HepG2 (cell line): ENCODE measurements around the gene CNTRL. TPM values are rescaled to one million over a fixed set of nuclear protein-coding genes. Genes with fewer than 3 reads are reported as not detected.

Source experiments
- ATAC-seq: fragments of 200-7000 bp; cut with Tn5 transposase; 3 replicates; pipeline ENCODE4 v1.9.1; 2020; ENCODE audit warnings: mild to moderate bottlenecking, moderate library complexity
- BruUV-seq: library from RNA; stranded (reverse); fragments of 400-500 nt; replicated peaks from 2 replicates; lab custom pipeline; 2021; lab: Mats Ljungman, UMichigan
- CTCF ChIA-PET: fragments of 300-600 bp; formaldehyde crosslinking; extraction: SDS; loops from one replicate; lab custom pipeline; 2021; ENCODE audit warnings: low total read pairs, inconsistent platforms, low intra/inter-chr PET ratio; lab: Yijun Ruan, JAX
- POLR2A ChIA-PET: fragments of 350-600 bp; sonication (Branson Sonifier 250); formaldehyde crosslinking; loops from one replicate; lab custom pipeline; 2020; ENCODE audit warnings: antibody characterized with exemption, inconsistent platforms; lab: Yijun Ruan, JAX
- DNase-seq: peaks from one replicate; pipeline ENCODE4 v3.0.0-alpha.2; 2015; ENCODE audit warnings: low spot score
- FAIRE-seq: peaks from 3 replicates; lab custom pipeline; 2011; peaks lifted over from hg19 to GRCh38; lab: Jason Lieb, UNC
- H2AFZ ChIP-seq: one replicate; pipeline ENCODE4 v1.6.1; 2011; ENCODE audit warnings: low read length, inconsistent platforms
- H3K27ac ChIP-seq: fragments of 300-600 bp; 3 replicates; pipeline ENCODE4 v1.8.0; 2011; ENCODE audit warnings: mixed run types, mild to moderate bottlenecking, mixed read lengths, low read length, inconsistent platforms; ENCODE audit not compliant: insufficient read depth; ENCODE audit errors: extremely low read length
- H3K27me3 ChIP-seq, 2 experiments: fragments of 200-600 bp in 1 of 2; 2 replicates in 1 of 2; 3 replicates in 1 of 2; pipeline versions ENCODE4 v1.6.0 to v1.8.0; 2011; ENCODE audit warnings: low read length in 2 of 2, mild to moderate bottlenecking in 2 of 2, moderate library complexity in 2 of 2, inconsistent platforms in 1 of 2; ENCODE audit not compliant: insufficient read depth in 2 of 2, control insufficient read depth in 1 of 2
- H3K36me3 ChIP-seq, 2 experiments: fragments of 200-600 bp in 1 of 2; replicated peaks in 1 of 2; 2 replicates in 1 of 2; 3 replicates in 1 of 2; pipeline versions ENCODE4 v1.5.1 to v1.8.0; 2011; ENCODE audit warnings: low read length in 2 of 2, inconsistent platforms in 1 of 2; ENCODE audit not compliant: insufficient read depth in 2 of 2, control insufficient read depth in 1 of 2
- H3K4me1 ChIP-seq: 2 replicates; pipeline ENCODE4 v1.5.1; 2012; ENCODE audit warnings: low read length, inconsistent platforms; ENCODE audit not compliant: insufficient read depth
- H3K4me2 ChIP-seq: 2 replicates; pipeline ENCODE4 v1.6.0; 2011; ENCODE audit warnings: low read depth, low read length, inconsistent platforms
- H3K4me3 ChIP-seq, 3 experiments: fragments of 200-600 bp in 1 of 3; sonication (generic), shearing (Covaris generic) in 1 of 3; replicated peaks in 1 of 3; 2 replicates each; pipeline ENCODE4 v1.5.1; 2011 to 2016; ENCODE audit warnings: low read length in 3 of 3, inconsistent platforms in 2 of 3, low read depth in 2 of 3, mild to moderate bottlenecking in 2 of 3, control low read depth in 1 of 3, mixed read lengths in 1 of 3; ENCODE audit not compliant: insufficient read depth in 1 of 3
- H3K79me2 ChIP-seq: one replicate; pipeline ENCODE4 v1.6.1; 2011; ENCODE audit warnings: low read length, inconsistent platforms; ENCODE audit not compliant: insufficient read depth
- H3K9ac ChIP-seq: 2 replicates; pipeline ENCODE4 v1.6.0; 2011; ENCODE audit warnings: mild to moderate bottlenecking, low read depth, low read length, inconsistent platforms; ENCODE audit not compliant: insufficient read depth
- H3K9me3 ChIP-seq: 2 replicates; pipeline ENCODE4 v1.5.1; 2012; ENCODE audit warnings: mild to moderate bottlenecking, low read length
- H4K20me1 ChIP-seq: 2 replicates; pipeline ENCODE4 v1.6.0; 2011; ENCODE audit warnings: inconsistent platforms, mild to moderate bottlenecking, low read length, moderate library complexity; ENCODE audit not compliant: insufficient read depth
- JUNB ChIP-seq: sonication (generic); formaldehyde crosslinking; IDR thresholded peaks from 2 replicates; pipeline ENCODE4 v1.8.0; 2022; ENCODE audit warnings: missing genetic modification reagents, mild to moderate bottlenecking, borderline replicate concordance
- KLF12 ChIP-seq: sonication (generic); formaldehyde crosslinking; IDR thresholded peaks from 2 replicates; pipeline ENCODE4 v1.4.0; 2020; ENCODE audit warnings: missing genetic modification reagents, borderline replicate concordance
- RNF2 ChIP-seq: fragments of 450-650 bp; conservative IDR thresholded peaks from 2 replicates; pipeline ENCODE4 v1.6.1; 2016; ENCODE audit warnings: low read depth
- SP2 ChIP-seq: sonication (generic); formaldehyde crosslinking; IDR thresholded peaks from 2 replicates; pipeline ENCODE4 v1.5.1; 2020; ENCODE audit warnings: mild to moderate bottlenecking, missing genetic modification reagents
- ZBTB8A ChIP-seq: sonication (generic); formaldehyde crosslinking; IDR thresholded peaks from 2 replicates; pipeline ENCODE4 v1.4.0; 2020; ENCODE audit warnings: mild to moderate bottlenecking, low read depth, missing genetic modification reagents, borderline replicate concordance
- ZNF253 ChIP-seq: sonication (generic); formaldehyde crosslinking; IDR thresholded peaks from 2 replicates; pipeline ENCODE4 v1.8.0; 2022; ENCODE audit warnings: mild to moderate bottlenecking, missing genetic modification reagents, borderline replicate concordance
- ZNF264 ChIP-seq: sonication (generic); formaldehyde crosslinking; IDR thresholded peaks from 2 replicates; pipeline ENCODE4 v1.4.0; 2020; ENCODE audit warnings: missing genetic modification reagents
- ZNF563 ChIP-seq: sonication (generic); formaldehyde crosslinking; IDR thresholded peaks from 2 replicates; pipeline ENCODE4 v1.8.0; 2022; ENCODE audit warnings: mild to moderate bottlenecking, moderate library complexity, missing genetic modification reagents
- ZNF737 ChIP-seq: sonication (generic); formaldehyde crosslinking; IDR thresholded peaks from 2 replicates; pipeline ENCODE4 v1.5.0; 2020; ENCODE audit warnings: missing genetic modification reagents, mild to moderate bottlenecking, borderline replicate concordance
- WGBS: methylation state at CpG from one replicate; pipeline ENCODE4 v1.1.6; 2017; ENCODE audit warnings: low lambda C conversion rate; 5-methylcytosine and 5-hydroxymethylcytosine counted together
- in situ Hi-C: cut with HindIII; loops from 2 replicates; pipeline ENCODE4 v1.10.0; 2017; ENCODE audit warnings: low pct_unique_long_range_greater_than_20kb; ENCODE audit not compliant: extremely low pct_ligation_motif_present
- intact Hi-C: fragments of 100-400 bp; cut with micrococcal nuclease; formaldehyde crosslinking; loops from one replicate; pipeline ENCODE4 v1.10.0; 2022; ENCODE audit not compliant: unreplicated experiment
- polyA plus RNA-seq, 8 experiments: library from polyadenylated mRNA; depleted of rRNA in 3 of 8; stranded (reverse) in 7 of 8; unstranded in 1 of 8; fragments of >200 nt; fragmentation: Illumina TruSeq in 4 of 8; extraction: Trizol in 4 of 8; gene quantifications; 2 replicates each; pipeline versions ENCODE4 v1.2.1 to v1.2.3, GENCODE V29; 2011 to 2016; ENCODE audit warnings: low read depth in 4 of 8, missing spikeins in 1 of 8, mixed read lengths in 1 of 8; ENCODE audit not compliant: insufficient read depth in 1 of 8
- total RNA-seq, 5 experiments: library from RNA; depleted of rRNA; stranded (reverse); fragments of >200 nt; fragmentation: Illumina TruSeq; extraction: Trizol; gene quantifications; 2 replicates each; pipeline ENCODE4 v1.2.3, GENCODE V29; 2016; ENCODE audit warnings: low read depth in 1 of 5
- TF ChIP-seq, protein P1 (sequence below): sonication (generic); formaldehyde crosslinking; IDR thresholded peaks from 2 replicates; pipeline ENCODE4 v1.9.0; 2022; ENCODE audit warnings: low read depth, missing genetic modification reagents
- TF ChIP-seq, protein P2 (sequence below): sonication (generic); formaldehyde crosslinking; IDR thresholded peaks from 2 replicates; pipeline ENCODE4 v1.5.1; 2020; ENCODE audit warnings: mild to moderate bottlenecking, missing genetic modification reagents

Gene CNTRL
- total and polyA plus RNA-seq, 2 of the 13 experiments (the other 11 are each of a cell fraction or from before 2014, with no cell fraction given): 7.5 to 11.8 TPM

DNA sequence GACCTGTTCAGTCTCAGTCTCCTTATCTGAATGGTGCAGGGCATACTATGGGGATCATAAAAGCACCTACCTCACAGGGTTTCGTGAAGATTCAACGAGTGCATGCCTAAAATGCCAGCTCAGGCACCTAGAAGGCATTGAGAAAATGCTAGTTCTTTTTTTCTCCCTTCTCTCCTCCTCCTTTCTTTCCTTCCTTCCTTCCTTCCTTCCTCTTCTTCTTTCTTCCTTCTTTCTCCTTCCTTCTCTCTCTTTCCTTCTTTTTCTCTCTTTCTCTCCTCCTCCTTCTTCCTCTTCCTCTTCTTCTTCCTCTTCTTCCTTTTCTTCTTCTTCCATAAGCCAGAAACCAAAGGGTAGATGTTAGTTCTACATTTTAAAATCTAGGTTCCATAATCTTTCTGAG lies 139.2 kb downstream of the CNTRL start:
- intact Hi-C loops (loop anchor here (5.0 kb wide), 1 partner anchor 68 kb away; no protein-coding TSS in a partner anchor), in situ Hi-C loops (loop anchor here (5.0 kb wide), 1 partner anchor 103 kb away; no protein-coding TSS in a partner anchor)
- no peak overlapping the region for H3K4me2 ChIP-seq
- BruUV-seq: no TSS peak
- ChIA-PET CTCF (interaction anchor here (0.6 to 1.9 kb wide), 3 partner anchors 106 to 186 kb away, joined by 3 to 21 read pairs (median 4); no protein-coding TSS in a partner anchor), POLR2A (interaction anchor here (1.2 to 3.8 kb wide), 2 partner anchors 12 to 73 kb away, joined by 5 to 18 read pairs; partner anchors contain the start of gene RAB14)
- WGBS: 2% methylated on average over 2 of the region's 2 CpGs
- no peak for TF ChIP-seq SP2 (CRISPR knock-in tag)
- TF ChIP-seq KLF12 (CRISPR knock-in tag): no peak
- no peak for TF ChIP-seq JUNB (CRISPR knock-in tag)
- TF ChIP-seq ZBTB8A (CRISPR knock-in tag): no peak
- no peak for TF ChIP-seq RNF2
- H3K27ac ChIP-seq: no peak overlapping the region
- no peaks in the 10 kb centered on the region for H3K79me2 ChIP-seq
- H3K9me3 ChIP-seq: no peaks in the 10 kb centered on the region
- ATAC-seq (no peak), FAIRE-seq (no peak), DNase-seq (no peak)
- H3K27me3 ChIP-seq: no peaks in the 10 kb centered on the region
- H3K4me3 ChIP-seq: no peak overlapping the region
- H3K4me1 ChIP-seq: peaks cover 8% of the 10 kb centered on the region
- H3K9ac ChIP-seq: no peak overlapping the region
- no peaks in the 10 kb centered on the region for H4K20me1 ChIP-seq
- H2AFZ ChIP-seq: no peak overlapping the region
- no peaks in the 10 kb centered on the region for H3K36me3 ChIP-seq

DNA sequence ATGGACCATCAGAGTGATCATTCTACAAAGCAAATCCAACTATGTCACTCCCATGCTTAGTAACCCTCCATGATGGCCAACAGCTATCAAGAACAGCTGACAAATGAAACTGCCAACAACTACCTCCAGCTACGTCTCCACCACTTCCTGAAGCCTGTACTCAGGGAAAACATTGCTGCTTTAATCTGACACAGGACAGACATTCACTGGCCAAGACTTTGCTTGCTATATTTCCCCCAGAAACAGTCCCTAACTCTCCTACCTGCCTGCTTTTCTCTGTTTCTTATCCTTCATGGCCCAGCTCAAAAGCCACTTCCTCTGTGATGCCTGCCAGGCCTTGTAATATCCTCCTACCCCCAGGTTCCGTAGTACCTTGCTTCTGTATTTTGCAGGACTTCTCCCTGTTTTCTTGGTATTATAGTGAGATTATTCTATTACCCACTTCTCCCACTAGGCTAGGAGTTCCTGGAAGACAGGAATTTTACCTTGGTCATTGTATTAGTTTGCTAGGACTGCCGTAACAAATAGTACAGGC lies 141.6 kb downstream of the CNTRL start:
- H2AFZ ChIP-seq: no peak overlapping the region
- no peak for ATAC-seq
- H3K36me3 ChIP-seq: no peaks in the 10 kb centered on the region
- H3K9me3 ChIP-seq: no peaks in the 10 kb centered on the region
- in situ Hi-C loops (no loop called here), intact Hi-C loops (no loop called here)
- no peak for DNase-seq
- no peaks in the 10 kb centered on the region for H4K20me1 ChIP-seq
- no peaks in the 10 kb centered on the region for H3K79me2 ChIP-seq
- no peak overlapping the region for H3K4me2 ChIP-seq
- no peak overlapping the region for H3K9ac ChIP-seq
- FAIRE-seq: no peak
- WGBS: 75% methylated on average over 3 of the region's 3 CpGs
- peaks cover 8% of the 10 kb centered on the region for H3K4me1 ChIP-seq
- ChIA-PET POLR2A (no interaction called here), CTCF (no interaction called here)
- no TSS peak for BruUV-seq
- no peaks in the 10 kb centered on the region; a peak in 1 of 5 replicates for H3K27me3 ChIP-seq
- no peak overlapping the region for H3K4me3 ChIP-seq
- H3K27ac ChIP-seq: no peak overlapping the region
- TF ChIP-seq, protein P1, sequence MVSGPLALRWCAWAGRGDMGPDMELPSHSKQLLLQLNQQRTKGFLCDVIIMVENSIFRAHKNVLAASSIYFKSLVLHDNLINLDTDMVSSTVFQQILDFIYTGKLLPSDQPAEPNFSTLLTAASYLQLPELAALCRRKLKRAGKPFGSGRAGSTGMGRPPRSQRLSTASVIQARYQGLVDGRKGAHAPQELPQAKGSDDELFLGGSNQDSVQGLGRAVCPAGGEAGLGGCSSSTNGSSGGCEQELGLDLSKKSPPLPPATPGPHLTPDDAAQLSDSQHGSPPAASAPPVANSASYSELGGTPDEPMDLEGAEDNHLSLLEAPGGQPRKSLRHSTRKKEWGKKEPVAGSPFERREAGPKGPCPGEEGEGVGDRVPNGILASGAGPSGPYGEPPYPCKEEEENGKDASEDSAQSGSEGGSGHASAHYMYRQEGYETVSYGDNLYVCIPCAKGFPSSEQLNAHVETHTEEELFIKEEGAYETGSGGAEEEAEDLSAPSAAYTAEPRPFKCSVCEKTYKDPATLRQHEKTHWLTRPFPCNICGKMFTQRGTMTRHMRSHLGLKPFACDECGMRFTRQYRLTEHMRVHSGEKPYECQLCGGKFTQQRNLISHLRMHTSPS: no peak
- TF ChIP-seq ZNF737 (CRISPR knock-in tag): no peak
- TF ChIP-seq, protein P2, sequence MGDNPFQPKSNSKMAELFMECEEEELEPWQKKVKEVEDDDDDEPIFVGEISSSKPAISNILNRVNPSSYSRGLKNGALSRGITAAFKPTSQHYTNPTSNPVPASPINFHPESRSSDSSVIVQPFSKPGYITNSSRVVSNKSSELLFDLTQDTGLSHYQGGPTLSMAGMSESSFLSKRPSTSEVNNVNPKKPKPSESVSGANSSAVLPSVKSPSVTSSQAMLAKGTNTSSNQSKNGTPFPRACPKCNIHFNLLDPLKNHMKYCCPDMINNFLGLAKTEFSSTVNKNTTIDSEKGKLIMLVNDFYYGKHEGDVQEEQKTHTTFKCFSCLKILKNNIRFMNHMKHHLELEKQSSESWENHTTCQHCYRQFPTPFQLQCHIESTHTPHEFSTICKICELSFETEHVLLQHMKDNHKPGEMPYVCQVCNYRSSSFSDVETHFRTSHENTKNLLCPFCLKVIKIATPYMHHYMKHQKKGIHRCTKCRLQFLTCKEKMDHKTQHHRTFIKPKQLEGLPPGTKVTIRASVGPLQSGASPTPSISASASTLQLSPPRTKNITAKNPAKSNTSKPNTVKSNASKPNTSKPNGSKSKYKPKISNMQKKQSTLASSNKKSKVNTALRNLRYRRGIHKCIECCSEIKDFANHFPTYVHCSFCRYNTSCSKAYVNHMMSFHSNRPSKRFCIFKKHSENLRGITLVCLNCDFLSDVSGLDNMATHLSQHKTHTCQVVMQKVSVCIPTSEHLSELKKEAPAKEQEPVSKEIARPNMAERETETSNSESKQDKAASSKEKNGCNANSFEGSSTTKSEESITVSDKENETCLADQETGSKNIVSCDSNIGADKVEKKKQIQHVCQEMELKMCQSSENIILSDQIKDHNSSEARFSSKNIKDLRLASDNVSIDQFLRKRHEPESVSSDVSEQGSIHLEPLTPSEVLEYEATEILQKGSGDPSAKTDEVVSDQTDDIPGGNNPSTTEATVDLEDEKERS (CRISPR knock-in tag): no peak
- no peak for TF ChIP-seq ZNF563 (CRISPR knock-in tag)
- TF ChIP-seq ZNF253 (CRISPR knock-in tag): no peak
- TF ChIP-seq ZNF264 (CRISPR knock-in tag): no peak
